ENCODE data around the gene NPFFR1. TPM values are rescaled to one million over a fixed set of nuclear protein-coding genes. Genes with fewer than 3 reads are reported as not detected.

The NPFFR1 gene
- total RNA-seq, 2 experiments from 2014 or later: not detected

GRCh38 chr10:70234668-70235447 lies 48.9 kb downstream of the NPFFR1 start:
- POLR2A ChIA-PET: no interaction called here
- CTCF ChIA-PET: no interaction called here

GRCh38 chr10:70233939-70234300 lies 49.9 kb downstream of the NPFFR1 start:
- POLR2A ChIA-PET: interaction anchor here (0.6 to 1.8 kb wide), 3 partner anchors 63 to 220 kb away, joined by 3 to 17 read pairs (median 3); partner anchors contain the start of gene SAR1A

GRCh38 chr10:70233109-70233938 lies 50.5 kb downstream of the NPFFR1 start, which contains the start of gene PPA1:
Gene PPA1, minus strand, starts transcription at chr10:70233429. Its CDS starts 102 bp downstream, at chr10:70233327.
- ChIA-PET POLR2A (interaction anchor here (0.6 to 1.9 kb wide), 9 partner anchors 11 to 583 kb away, joined by 3 to 17 read pairs (median 7); partner anchors contain the start of genes SAR1A and TYSND1), CTCF (interaction anchor here (1.2 to 2.8 kb wide), 5 partner anchors 11 to 131 kb away, joined by 4 to 20 read pairs (median 5); partner anchors contain the start of gene TYSND1)

More at GRCh38 chr10:70233939-70234300, 49.9 kb downstream of the NPFFR1 start:
- CTCF ChIA-PET: interaction anchor here (1.2 to 1.8 kb wide), 3 partner anchors 12 to 88 kb away, joined by 4 to 7 read pairs (median 5); partner anchors contain the start of gene TYSND1

DNA sequence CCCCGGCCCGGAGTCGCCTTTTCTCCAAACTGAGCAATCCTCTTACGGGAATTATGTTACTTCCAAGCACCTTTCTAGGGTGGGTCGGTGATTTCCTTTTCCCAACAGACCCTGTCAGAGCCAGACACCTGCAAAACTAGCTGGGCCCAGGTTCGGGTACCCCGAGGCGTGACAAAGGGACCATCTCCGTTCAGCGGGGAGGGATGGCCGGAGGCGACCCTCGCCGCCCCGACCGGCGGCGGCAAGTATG lies 51.0 kb downstream of the NPFFR1 start:
- ChIA-PET CTCF (interaction anchor here (1.0 to 2.8 kb wide), 6 partner anchors 11 to 132 kb away, joined by 3 to 20 read pairs (median 5); partner anchors contain the start of genes SAR1A and TYSND1), POLR2A (interaction anchor here (0.7 to 1.9 kb wide), 11 partner anchors 11 to 584 kb away, joined by 3 to 17 read pairs (median 5); partner anchors contain the start of genes SAR1A and TYSND1)

- ChIA-PET CTCF (interaction anchor here (0.7 to 2.8 kb wide), 8 partner anchors 10 to 132 kb away, joined by 3 to 20 read pairs (median 4); partner anchors contain the start of gene SAR1A), POLR2A (interaction anchor here (0.7 to 1.9 kb wide), 13 partner anchors 10 to 584 kb away, joined by 3 to 17 read pairs (median 5); partner anchors contain the start of genes SAR1A and TYSND1)
Observed at GRCh38 chr10:70232155-70232858, 51.5 kb downstream of the NPFFR1 start.

DNA sequence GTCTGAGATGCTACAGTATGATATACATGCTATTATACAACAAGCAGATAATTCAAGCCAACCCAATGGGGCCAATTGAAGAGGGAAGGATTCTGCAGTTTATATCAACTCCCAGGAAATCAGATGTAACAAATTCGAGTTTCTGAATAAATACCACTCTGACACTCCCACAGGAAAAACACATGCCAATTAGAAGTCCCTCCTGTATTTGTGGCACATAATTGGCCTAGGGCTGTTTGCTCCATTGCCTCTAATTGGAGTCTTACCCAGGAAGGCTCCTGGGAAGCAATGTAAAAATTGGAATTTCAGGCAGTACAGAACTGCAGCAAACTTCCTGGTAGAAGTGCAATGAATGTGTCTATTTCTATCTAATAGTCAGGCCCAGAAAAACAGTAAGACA lies 55.3 kb downstream of the NPFFR1 start:
- ChIA-PET CTCF (interaction anchor here (0.5 kb wide), 1 partner anchor 101 kb away, joined by 4 read pairs; no protein-coding TSS in a partner anchor), POLR2A (no interaction called here)

GRCh38 chr10:70227548-70228320 lies 56.1 kb downstream of the NPFFR1 start:
- ChIA-PET CTCF (interaction anchor here (0.7 to 4.0 kb wide), 2 partner anchors 24 to 137 kb away, joined by 3 to 20 read pairs; no protein-coding TSS in a partner anchor), POLR2A (no interaction called here)

DNA sequence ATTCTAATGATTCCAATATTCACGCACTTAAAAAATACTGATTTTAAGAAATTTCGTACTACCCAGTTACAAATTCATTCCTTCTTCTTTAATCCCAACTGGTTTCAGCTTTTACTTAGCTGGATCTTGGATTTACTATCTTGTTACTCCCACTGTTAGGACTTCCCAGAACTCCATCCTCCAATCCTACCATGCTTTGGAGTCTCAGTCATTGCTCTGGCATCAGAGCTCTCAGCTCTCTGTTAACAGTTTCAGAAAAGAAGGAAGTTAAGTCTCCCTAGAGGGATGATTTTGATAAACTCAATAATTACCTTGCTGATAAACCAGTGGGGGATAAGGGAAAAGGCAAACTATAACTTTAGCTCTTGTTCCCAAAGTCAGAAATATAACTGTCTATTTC lies 60.1 kb downstream of the NPFFR1 start:
- POLR2A ChIA-PET: no interaction called here

GRCh38 chr10:70222811-70223447 lies 60.9 kb downstream of the NPFFR1 start:
- CTCF ChIA-PET: interaction anchor here (0.6 to 2.7 kb wide), 10 partner anchors 9 to 142 kb away, joined by 3 to 35 read pairs (median 6); partner anchors contain the start of gene PPA1
- POLR2A ChIA-PET: interaction anchor here (1.6 kb wide), 1 partner anchor 10 kb away, joined by 9 read pairs; the partner anchor contains the start of gene PPA1

More for the DNA sequence above, 60.1 kb downstream of the NPFFR1 start:
- CTCF ChIA-PET: interaction anchor here (0.6 to 2.7 kb wide), 3 partner anchors 22 to 139 kb away, joined by 3 to 9 read pairs (median 3); no protein-coding TSS in a partner anchor

- CTCF ChIA-PET: interaction anchor here (0.7 to 2.7 kb wide), 16 partner anchors 9 to 165 kb away, joined by 3 to 35 read pairs (median 4); partner anchors contain the start of gene PPA1
- POLR2A ChIA-PET: interaction anchor here (1.6 kb wide), 1 partner anchor 10 kb away, joined by 9 read pairs; the partner anchor contains the start of gene PPA1
Observed at GRCh38 chr10:70222340-70222794, 61.4 kb downstream of the NPFFR1 start.

DNA sequence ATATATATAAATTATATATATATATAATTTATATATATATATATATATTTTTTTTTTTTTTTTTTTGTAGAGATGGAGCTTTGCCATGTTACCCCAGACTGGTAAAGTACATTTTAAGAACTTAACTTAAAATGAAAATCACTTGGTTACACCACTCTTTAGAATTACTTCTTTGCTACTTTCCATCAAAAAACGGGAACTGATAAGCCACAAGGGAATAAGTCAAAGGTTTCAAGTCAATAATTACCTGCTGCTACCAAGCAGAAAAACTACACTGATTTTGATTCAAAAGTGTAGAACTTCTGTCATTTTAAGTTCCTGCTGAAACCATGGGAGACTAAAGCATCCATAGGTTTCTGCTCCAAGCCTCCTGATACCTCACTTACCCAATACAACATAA lies 62.8 kb downstream of the NPFFR1 start:
- ChIA-PET POLR2A (interaction anchor here (1.1 to 1.6 kb wide), 2 partner anchors 11 to 143 kb away, joined by 4 to 9 read pairs; partner anchors contain the start of gene PPA1), CTCF (interaction anchor here (0.7 to 2.7 kb wide), 14 partner anchors 12 to 144 kb away, joined by 3 to 35 read pairs (median 4); partner anchors contain the start of genes PPA1 and TYSND1)

GRCh38 chr10:70212879-70213278 lies 70.9 kb downstream of the NPFFR1 start:
- CTCF ChIA-PET: no interaction called here
- POLR2A ChIA-PET: no interaction called here

GRCh38 chr10:70212277-70212676 lies 71.5 kb downstream of the NPFFR1 start:
- CTCF ChIA-PET: no interaction called here
- POLR2A ChIA-PET: no interaction called here

DNA sequence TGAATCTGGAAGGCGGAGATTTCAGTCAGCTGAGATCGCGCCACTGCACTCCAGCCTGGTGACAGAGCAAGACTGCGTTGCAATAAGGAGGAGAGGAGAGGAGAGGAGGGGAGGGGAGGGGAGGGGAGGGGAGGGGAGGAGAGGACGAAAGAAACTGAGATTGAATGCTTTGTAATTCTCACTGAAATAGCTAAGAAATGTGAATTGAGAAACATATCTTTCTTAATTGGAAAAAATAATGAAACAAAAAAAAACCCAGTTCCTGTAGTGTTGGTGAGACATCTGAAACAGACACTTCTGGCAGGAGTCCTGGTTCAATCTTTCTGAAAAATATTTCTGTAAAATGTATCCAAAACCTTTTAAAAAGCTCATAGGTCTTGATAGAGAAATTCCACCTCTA lies 77.0 kb downstream of the NPFFR1 start:
- POLR2A ChIA-PET: no interaction called here
- CTCF ChIA-PET: interaction anchor here (0.5 to 0.7 kb wide), 2 partner anchors 29 to 158 kb away, joined by 3 to 4 read pairs; no protein-coding TSS in a partner anchor

DNA sequence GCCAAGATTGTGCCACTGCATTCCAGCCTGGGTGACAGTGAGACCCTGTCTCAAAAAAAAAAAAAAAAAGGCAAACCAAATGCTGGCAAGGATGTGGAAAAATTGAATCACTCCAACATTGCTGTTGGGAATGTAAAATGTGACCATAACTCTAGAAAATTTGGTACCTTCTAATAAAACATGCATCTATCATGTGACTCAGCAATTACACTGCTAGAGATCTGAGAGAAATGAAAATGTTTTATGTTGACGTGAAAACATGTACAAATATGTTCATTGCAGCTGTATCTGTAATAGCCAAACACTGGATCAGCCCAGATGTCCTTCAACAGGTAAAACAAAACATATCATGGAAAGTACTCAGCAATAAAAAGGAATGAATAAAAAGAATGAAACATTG lies 82.7 kb downstream of the NPFFR1 start:
- ChIA-PET POLR2A (no interaction called here), CTCF (interaction anchor here (0.7 to 1.2 kb wide), 3 partner anchors 21 to 163 kb away, joined by 3 to 4 read pairs (median 3); no protein-coding TSS in a partner anchor)

- ChIA-PET POLR2A (interaction anchor here (1.6 kb wide), 1 partner anchor 33 kb away, joined by 3 read pairs; no protein-coding TSS in a partner anchor), CTCF (interaction anchor here (1.2 kb wide), 2 partner anchors 89 to 166 kb away, joined by 3 read pairs; no protein-coding TSS in a partner anchor)
Observed at GRCh38 chr10:70198696-70199466, 84.9 kb downstream of the NPFFR1 start.

All from activated CD8-positive, alpha-beta memory T cell treated with anti-CD3 and anti-CD28 coated beads for 36 hours (primary cell).